Endothelial cell of umbilical vein (primary cell): Measurements from ENCODE around the gene MMD. TPM values are rescaled to one million over a fixed set of nuclear protein-coding genes. Genes with fewer than 3 reads are reported as not detected.

Experiments
- BruUV-seq: library from RNA; stranded (reverse); fragments of 400-500 nt; replicated peaks from 2 replicates; lab custom pipeline; 2021; lab: Mats Ljungman, UMichigan
- CTCF ChIA-PET: fragments of 300-600, 350-600 bp; sonication (Branson Sonifier 250); formaldehyde crosslinking; loops from one replicate; lab custom pipeline; 2021; ENCODE audit warnings: antibody characterized with exemption, inconsistent platforms; lab: Charles Lee
- POLR2A ChIA-PET: fragments of 300-600, 350-600 bp; sonication (Branson Sonifier 250); formaldehyde crosslinking; loops from one replicate; lab custom pipeline; 2021; ENCODE audit warnings: antibody characterized with exemption, inconsistent platforms; lab: Charles Lee
- DNase-seq: peaks from one replicate; pipeline ENCODE4 v3.0.0-alpha.2; 2011; ENCODE audit warnings: low read depth, low spot score
- FAIRE-seq: peaks from 2 replicates; lab custom pipeline; 2011; peaks lifted over from hg19 to GRCh38; lab: Jason Lieb, UNC
- H2AFZ ChIP-seq: 2 replicates; pipeline ENCODE4 v1.6.0; 2012; ENCODE audit warnings: low read depth, low read length, control low read depth, inconsistent platforms
- H3K27ac ChIP-seq: 2 replicates; pipeline ENCODE4 v1.5.1; 2011; ENCODE audit warnings: low read depth, mild to moderate bottlenecking, control low read depth, low read length, moderate library complexity; ENCODE audit not compliant: insufficient read depth
- H3K27me3 ChIP-seq, 2 experiments: 2 replicates each; pipeline versions ENCODE4 v1.6.0 to v1.6.1; 2011; ENCODE audit warnings: low read length in 2 of 2, mixed read lengths in 1 of 2; ENCODE audit not compliant: control insufficient read depth in 2 of 2, insufficient read depth in 2 of 2
- H3K36me3 ChIP-seq, 2 experiments: 2 replicates in 1 of 2; 3 replicates in 1 of 2; pipeline ENCODE4 v1.5.1; 2011; ENCODE audit warnings: low read length in 2 of 2, mild to moderate bottlenecking in 1 of 2, moderate library complexity in 1 of 2; ENCODE audit not compliant: control insufficient read depth in 2 of 2, insufficient read depth in 2 of 2; ENCODE audit errors: extremely low read depth in 1 of 2
- H3K4me1 ChIP-seq: 3 replicates; pipeline ENCODE4 v1.5.1; 2011; ENCODE audit warnings: mild to moderate bottlenecking, low read length; ENCODE audit not compliant: control insufficient read depth, insufficient read depth; ENCODE audit errors: extremely low read depth
- H3K4me2 ChIP-seq: 2 replicates; pipeline ENCODE4 v1.6.1; 2011; ENCODE audit warnings: low read length, control low read depth, mixed read lengths; ENCODE audit not compliant: insufficient read depth
- H3K4me3 ChIP-seq, 3 experiments: fragments of 200-600 bp in 1 of 3; sonication (generic), shearing (Covaris generic) in 1 of 3; replicated peaks in 1 of 3; 2 replicates each; pipeline ENCODE4 v1.5.1; 2011 to 2016; ENCODE audit warnings: control low read depth in 3 of 3, low read length in 3 of 3, mild to moderate bottlenecking in 2 of 3, inconsistent platforms in 1 of 3, low read depth in 1 of 3, moderate library complexity in 1 of 3; ENCODE audit not compliant: insufficient read depth in 1 of 3
- H3K79me2 ChIP-seq: 2 replicates; pipeline ENCODE4 v1.6.0; 2012; ENCODE audit warnings: low read length, inconsistent platforms; ENCODE audit not compliant: control insufficient read depth, insufficient read depth
- H3K9ac ChIP-seq: replicated peaks from 2 replicates; pipeline ENCODE3; 2011; ENCODE audit warnings: low read length, control low read depth; ENCODE audit not compliant: insufficient read depth; ENCODE audit errors: extremely low read depth
- H3K9me1 ChIP-seq: replicated peaks from 3 replicates; pipeline ENCODE4 v1.6.0; 2011; ENCODE audit warnings: mild to moderate bottlenecking, low read length; ENCODE audit not compliant: control insufficient read depth, insufficient read depth; ENCODE audit errors: extremely low read depth
- H3K9me3 ChIP-seq: replicated peaks from 2 replicates; pipeline ENCODE4 v1.5.1; 2012; ENCODE audit warnings: low read length, inconsistent platforms; ENCODE audit not compliant: control insufficient read depth, insufficient read depth
- H4K20me1 ChIP-seq: replicated peaks from 2 replicates; pipeline ENCODE3; 2011; ENCODE audit warnings: mild to moderate bottlenecking, low read length; ENCODE audit not compliant: control insufficient read depth, insufficient read depth; ENCODE audit errors: extremely low read depth
- EZH2 ChIP-seq: IDR thresholded peaks from 2 replicates; pipeline ENCODE4 v1.6.1; 2012; ENCODE audit warnings: borderline replicate concordance, low read depth, mild to moderate bottlenecking, moderate library complexity, low read length, inconsistent platforms; ENCODE audit not compliant: severe bottlenecking
- GATA2 ChIP-seq: IDR thresholded peaks from 2 replicates; pipeline ENCODE4 v1.7.0; 2011; ENCODE audit warnings: low read depth, mild to moderate bottlenecking, moderate library complexity, mixed read lengths, low read length; ENCODE audit not compliant: insufficient read length, insufficient read depth
- JUN ChIP-seq: IDR thresholded peaks from 2 replicates; pipeline ENCODE4 v1.6.1; 2011; ENCODE audit warnings: borderline replicate concordance, low read depth; ENCODE audit not compliant: insufficient read length, insufficient read depth
- MAX ChIP-seq: IDR thresholded peaks from 2 replicates; pipeline ENCODE4 v1.6.1; 2011; ENCODE audit not compliant: insufficient read depth, insufficient read length
- MYC ChIP-seq: IDR thresholded peaks from one replicate; pipeline ENCODE4 v1.6.1; 2011; ENCODE audit warnings: mild to moderate bottlenecking, low read depth, low read length
- POLR2A ChIP-seq: IDR thresholded peaks from 2 replicates; pipeline ENCODE4 v1.6.1; 2012; ENCODE audit warnings: low read depth, mild to moderate bottlenecking, control low read depth, low read length
- POLR2AphosphoS5 ChIP-seq: IDR thresholded peaks from 2 replicates; pipeline ENCODE4 v1.6.1; 2012; ENCODE audit warnings: low read depth, mild to moderate bottlenecking, control low read depth, low read length, moderate library complexity; ENCODE audit not compliant: insufficient read depth
- dilution Hi-C: fragments of 300-500 bp; cut with MboI; formaldehyde crosslinking; loops from one replicate; pipeline ENCODE4 v1.15.0; 2019; ENCODE audit warnings: low sequenced_read_pairs; ENCODE audit not compliant: extremely low pct_ligation_motif_present
- intact Hi-C: fragments of 100-400 bp; cut with micrococcal nuclease; formaldehyde crosslinking; loops from one replicate; pipeline ENCODE4 v1.10.0; 2022
- polyA plus RNA-seq, 4 experiments: library from polyadenylated mRNA; depleted of rRNA in 3 of 4; stranded (reverse) in 3 of 4; unstranded in 1 of 4; fragments of >200 nt; gene quantifications; 2 replicates each; pipeline versions ENCODE4 v1.2.1 to v1.2.3, GENCODE V29; 2011 to 2012; ENCODE audit warnings: missing spikeins in 1 of 4
- total RNA-seq: library from RNA; stranded (reverse); gene quantifications from 2 replicates; pipeline ENCODE4 v1.2.3, GENCODE V29; 2021
- TF ChIP-seq, protein P1 (sequence below), 2 donors: IDR thresholded peaks; 1 replicate in 1 of 2; 2 replicates in 1 of 2; pipeline ENCODE4 v1.5.1; 2011; ENCODE audit warnings: low read length in 2 of 2, mild to moderate bottlenecking in 2 of 2, moderate library complexity in 2 of 2, control low read depth in 1 of 2, inconsistent platforms in 1 of 2, low read depth in 1 of 2; ENCODE audit not compliant: insufficient read depth in 1 of 2; ENCODE audit errors: extremely low read depth in 1 of 2

Gene MMD
- total and polyA plus RNA-seq, 2 donors (not counting 3 experiments of a cell fraction or from before 2014, with no cell fraction given), result 5.6 to 9.3 TPM

DNA sequence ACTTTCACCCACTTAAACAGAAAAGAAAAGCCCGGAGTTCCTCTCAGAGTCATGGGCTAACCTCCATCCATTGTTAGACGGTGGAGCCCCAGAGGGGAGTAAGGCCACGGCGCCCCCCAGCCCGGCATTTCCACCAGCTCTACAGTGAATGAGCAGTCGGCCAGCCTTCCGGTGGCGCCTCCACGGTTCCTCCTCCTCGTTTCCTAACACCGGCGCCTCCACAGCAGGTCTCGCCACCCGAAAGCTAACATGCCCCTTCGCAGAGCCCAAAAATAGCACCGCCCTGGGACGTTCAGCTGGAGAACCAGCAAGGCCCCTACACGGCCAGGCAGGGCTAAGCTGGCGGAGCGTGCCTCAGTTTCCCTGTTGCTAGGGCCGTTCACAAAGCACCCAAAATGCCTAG is 858 bp downstream of the MMD start:
- Histone ChIP-seq H3K9me3 (no peaks in the 10 kb centered on the region), H3K4me3 (peak overlapping the region; percentile 89 to 97 (median 92)), H3K79me2 (no peaks in the 10 kb centered on the region), H3K4me2 (peak overlapping the region; percentile 97), H3K9me1 (no peaks in the 10 kb centered on the region), H2AFZ (peak overlapping the region; percentile 100), H3K9ac (peak overlapping the region; percentile 78), H3K36me3 (no peaks in the 10 kb centered on the region), H3K27ac (no peak overlapping the region), H3K27me3 (peaks cover 8 to 28% of the 10 kb centered on the region in 2 experiments), H4K20me1 (no peaks in the 10 kb centered on the region), H3K4me1 (peaks cover 13% of the 10 kb centered on the region)
- intact Hi-C loops (loop anchor here (2.0 to 10.0 kb wide), 4 partner anchors 32 to 332 kb away; partner anchors contain the start of genes PCTP and SMIM36), dilution Hi-C loops (no loop called here)
- ChIA-PET CTCF (interaction anchor here (1.2 to 1.3 kb wide), 2 partner anchors 64 to 93 kb away, joined by 3 to 6 read pairs; no protein-coding TSS in a partner anchor), POLR2A (no interaction called here)
- TF ChIP-seq MAX, result no peak
- TF ChIP-seq MYC, result no peak
- TF ChIP-seq, protein P1, sequence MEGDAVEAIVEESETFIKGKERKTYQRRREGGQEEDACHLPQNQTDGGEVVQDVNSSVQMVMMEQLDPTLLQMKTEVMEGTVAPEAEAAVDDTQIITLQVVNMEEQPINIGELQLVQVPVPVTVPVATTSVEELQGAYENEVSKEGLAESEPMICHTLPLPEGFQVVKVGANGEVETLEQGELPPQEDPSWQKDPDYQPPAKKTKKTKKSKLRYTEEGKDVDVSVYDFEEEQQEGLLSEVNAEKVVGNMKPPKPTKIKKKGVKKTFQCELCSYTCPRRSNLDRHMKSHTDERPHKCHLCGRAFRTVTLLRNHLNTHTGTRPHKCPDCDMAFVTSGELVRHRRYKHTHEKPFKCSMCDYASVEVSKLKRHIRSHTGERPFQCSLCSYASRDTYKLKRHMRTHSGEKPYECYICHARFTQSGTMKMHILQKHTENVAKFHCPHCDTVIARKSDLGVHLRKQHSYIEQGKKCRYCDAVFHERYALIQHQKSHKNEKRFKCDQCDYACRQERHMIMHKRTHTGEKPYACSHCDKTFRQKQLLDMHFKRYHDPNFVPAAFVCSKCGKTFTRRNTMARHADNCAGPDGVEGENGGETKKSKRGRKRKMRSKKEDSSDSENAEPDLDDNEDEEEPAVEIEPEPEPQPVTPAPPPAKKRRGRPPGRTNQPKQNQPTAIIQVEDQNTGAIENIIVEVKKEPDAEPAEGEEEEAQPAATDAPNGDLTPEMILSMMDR (IDR thresholded peaks at IDR 0.05; ENCODE audit: extremely low read depth in 1 of 2, insufficient read depth in 1 of 2, low read depth in 1 of 2, low read length in 2 of 2), result no peak
- no peak for TF ChIP-seq POLR2A
- no peak for TF ChIP-seq EZH2
- no peak for TF ChIP-seq POLR2AphosphoS5
- no peak for TF ChIP-seq JUN
- no peak for TF ChIP-seq GATA2
- no peak for FAIRE-seq
- BruUV-seq, result no TSS peak
- DNase-seq, result no peak
